ENCODE results near the gene ANO9. TPM values are rescaled to one million over a fixed set of nuclear protein-coding genes. Genes with fewer than 3 reads are reported as not detected.

ANO9 gene
- total and polyA plus RNA-seq, 2 donors (not counting 1 experiment from before 2014, with no cell fraction given), result not detected

DNA sequence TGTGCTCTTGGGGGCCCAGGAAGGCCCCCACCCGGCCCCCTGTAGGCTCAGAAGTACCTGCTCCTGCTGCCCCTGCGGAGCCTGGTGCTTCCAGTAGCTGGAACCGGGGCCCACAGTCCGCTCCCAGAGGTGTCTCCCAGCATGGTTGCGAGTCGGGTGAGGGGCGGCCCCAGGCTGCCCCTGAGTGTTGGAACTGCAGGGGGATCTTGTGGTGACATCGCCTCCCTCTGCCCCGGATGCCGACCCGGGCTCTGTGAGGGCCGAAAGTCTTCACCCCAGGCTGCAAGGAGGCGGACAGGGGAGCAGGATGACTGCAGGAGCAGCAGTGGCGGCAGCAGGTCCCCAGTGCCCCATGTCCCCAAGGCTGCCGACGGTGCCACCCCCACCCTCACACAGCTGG, 57.3 kb downstream of the ANO9 start:
- no peak for DNase-seq (ENCODE audit: low read depth in 2 of 2)
- H3K79me2 ChIP-seq (ENCODE audit: control insufficient read depth, insufficient read depth, low read length), result no peaks in the 10 kb centered on the region

DNA sequence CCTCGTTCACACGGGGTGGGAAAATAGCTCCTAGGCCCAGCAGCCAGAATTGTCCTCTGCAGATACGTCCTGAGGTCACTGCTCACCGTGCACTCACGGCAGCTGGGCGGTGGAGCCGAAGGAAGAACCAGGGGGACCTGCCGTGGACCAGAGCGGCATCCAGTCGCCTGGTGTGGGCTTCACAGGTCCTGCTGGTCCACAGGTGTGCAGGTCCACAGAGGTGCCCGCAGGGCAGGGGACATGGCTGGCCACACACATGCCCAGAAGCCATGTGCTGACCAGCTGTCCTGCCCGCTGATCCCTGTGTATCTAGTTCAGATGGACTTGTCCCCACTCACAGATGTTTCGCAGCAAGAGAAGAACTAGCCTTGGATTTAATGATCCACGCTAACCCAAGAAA, 58.4 kb downstream of the ANO9 start:
- H3K27me3 ChIP-seq (ENCODE audit: control insufficient read depth, insufficient read depth, low read length), result no peaks in the 10 kb centered on the region
- H3K79me2 ChIP-seq (ENCODE audit: control insufficient read depth, insufficient read depth, low read length), result no peaks in the 10 kb centered on the region
- no peaks in the 10 kb centered on the region for H4K20me1 ChIP-seq (ENCODE audit: control insufficient read depth, extremely low read depth, insufficient read depth, low read length)
- no peak for TF ChIP-seq EZH2 (IDR thresholded peaks at IDR 0.05; ENCODE audit: low read length, missing control alignments)
- TF ChIP-seq, protein P1, sequence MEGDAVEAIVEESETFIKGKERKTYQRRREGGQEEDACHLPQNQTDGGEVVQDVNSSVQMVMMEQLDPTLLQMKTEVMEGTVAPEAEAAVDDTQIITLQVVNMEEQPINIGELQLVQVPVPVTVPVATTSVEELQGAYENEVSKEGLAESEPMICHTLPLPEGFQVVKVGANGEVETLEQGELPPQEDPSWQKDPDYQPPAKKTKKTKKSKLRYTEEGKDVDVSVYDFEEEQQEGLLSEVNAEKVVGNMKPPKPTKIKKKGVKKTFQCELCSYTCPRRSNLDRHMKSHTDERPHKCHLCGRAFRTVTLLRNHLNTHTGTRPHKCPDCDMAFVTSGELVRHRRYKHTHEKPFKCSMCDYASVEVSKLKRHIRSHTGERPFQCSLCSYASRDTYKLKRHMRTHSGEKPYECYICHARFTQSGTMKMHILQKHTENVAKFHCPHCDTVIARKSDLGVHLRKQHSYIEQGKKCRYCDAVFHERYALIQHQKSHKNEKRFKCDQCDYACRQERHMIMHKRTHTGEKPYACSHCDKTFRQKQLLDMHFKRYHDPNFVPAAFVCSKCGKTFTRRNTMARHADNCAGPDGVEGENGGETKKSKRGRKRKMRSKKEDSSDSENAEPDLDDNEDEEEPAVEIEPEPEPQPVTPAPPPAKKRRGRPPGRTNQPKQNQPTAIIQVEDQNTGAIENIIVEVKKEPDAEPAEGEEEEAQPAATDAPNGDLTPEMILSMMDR (conservative IDR thresholded peaks at IDR 0.05 in 1 of 2, IDR thresholded peaks at IDR 0.05 in 1 of 2; ENCODE audit: low read depth in 1 of 2, low read length in 2 of 2), result no peak
- H3K9me3 ChIP-seq (ENCODE audit: control insufficient read depth, insufficient read depth, low read depth, low read length), result no peaks in the 10 kb centered on the region
- H3K4me2 ChIP-seq (ENCODE audit: extremely low read depth, insufficient read depth, low read length), result no peak overlapping the region
- no peak overlapping the region for H3K9ac ChIP-seq (ENCODE audit: insufficient read depth, low read length)
- H3K4me3 ChIP-seq (replicated peaks in 1 of 4; ENCODE audit: control extremely low read depth in 1 of 4, insufficient read depth in 1 of 4, low read depth in 3 of 4, low read length in 4 of 4), result no peak overlapping the region
- H2AFZ ChIP-seq (ENCODE audit: low read length), result no peak overlapping the region
- no peak for DNase-seq (ENCODE audit: low read depth in 2 of 2)
- no peaks in the 10 kb centered on the region for H3K36me3 ChIP-seq (ENCODE audit: control insufficient read depth, insufficient read depth, low read length)
- no peaks in the 10 kb centered on the region for H3K4me1 ChIP-seq (ENCODE audit: control insufficient read depth, extremely low read depth, insufficient read depth, low read length)
- no peak overlapping the region for H3K27ac ChIP-seq (ENCODE audit: insufficient read depth, low read length)

More for the DNA sequence above, 57.3 kb downstream of the ANO9 start:
- no peak overlapping the region for H3K4me2 ChIP-seq (ENCODE audit: extremely low read depth, insufficient read depth, low read length)
- H3K27me3 ChIP-seq (ENCODE audit: control insufficient read depth, insufficient read depth, low read length), result peaks cover 4% of the 10 kb centered on the region
- TF ChIP-seq, protein P1 (conservative IDR thresholded peaks at IDR 0.05 in 1 of 2, IDR thresholded peaks at IDR 0.05 in 1 of 2; ENCODE audit: low read depth in 1 of 2, low read length in 2 of 2), result no peak
- TF ChIP-seq EZH2 (IDR thresholded peaks at IDR 0.05; ENCODE audit: low read length, missing control alignments), result no peak
- H3K36me3 ChIP-seq (ENCODE audit: control insufficient read depth, insufficient read depth, low read length), result no peaks in the 10 kb centered on the region
- no peak overlapping the region for H3K4me3 ChIP-seq (replicated peaks in 1 of 4; ENCODE audit: control extremely low read depth in 1 of 4, insufficient read depth in 1 of 4, low read depth in 3 of 4, low read length in 4 of 4)
- H2AFZ ChIP-seq (ENCODE audit: low read length), result no peak overlapping the region
- H3K4me1 ChIP-seq (ENCODE audit: control insufficient read depth, extremely low read depth, insufficient read depth, low read length), result no peaks in the 10 kb centered on the region
- no peaks in the 10 kb centered on the region for H4K20me1 ChIP-seq (ENCODE audit: control insufficient read depth, extremely low read depth, insufficient read depth, low read length)
- H3K9me3 ChIP-seq (ENCODE audit: control insufficient read depth, insufficient read depth, low read depth, low read length), result no peaks in the 10 kb centered on the region
- H3K9ac ChIP-seq (ENCODE audit: insufficient read depth, low read length), result no peak overlapping the region
- H3K27ac ChIP-seq (ENCODE audit: insufficient read depth, low read length), result no peak overlapping the region

DNA sequence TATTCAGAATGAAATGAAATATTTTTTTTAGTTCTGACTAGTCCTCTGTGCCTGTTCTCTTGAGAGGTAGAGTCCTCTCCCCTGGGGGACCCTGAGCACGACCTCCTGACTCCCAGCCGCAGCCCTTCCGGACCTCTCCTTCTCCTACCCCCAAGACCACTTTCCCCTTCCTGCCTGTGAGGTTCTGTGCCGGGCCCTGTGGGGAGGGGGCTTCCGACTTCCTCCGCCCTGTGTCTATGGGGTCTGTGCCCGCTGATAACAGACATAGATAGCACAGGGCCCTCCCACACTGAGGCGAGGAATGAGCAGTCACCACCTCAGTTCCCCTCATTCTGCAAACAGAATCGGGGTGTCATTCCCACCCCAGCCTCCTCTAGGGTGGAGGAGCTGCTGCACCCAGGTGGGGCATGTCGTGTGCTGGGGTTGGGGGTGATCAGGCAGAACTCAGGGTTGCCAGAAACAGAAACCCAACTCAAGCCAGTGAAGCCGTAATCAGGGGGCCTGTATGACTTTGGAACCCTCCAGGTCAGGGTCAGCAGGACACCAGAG, 59.7 kb downstream of the ANO9 start:
- Histone ChIP-seq H3K79me2 (ENCODE audit: control insufficient read depth, insufficient read depth, low read length) (no peaks in the 10 kb centered on the region), H3K4me3 (replicated peaks in 1 of 4; ENCODE audit: control extremely low read depth in 1 of 4, insufficient read depth in 1 of 4, low read depth in 3 of 4, low read length in 4 of 4) (no peak overlapping the region), H3K27me3 (ENCODE audit: control insufficient read depth, insufficient read depth, low read length) (no peaks in the 10 kb centered on the region), H3K9ac (ENCODE audit: insufficient read depth, low read length) (no peak overlapping the region), H3K36me3 (ENCODE audit: control insufficient read depth, insufficient read depth, low read length) (no peaks in the 10 kb centered on the region), H4K20me1 (ENCODE audit: control insufficient read depth, extremely low read depth, insufficient read depth, low read length) (no peaks in the 10 kb centered on the region), H3K4me2 (ENCODE audit: extremely low read depth, insufficient read depth, low read length) (no peak overlapping the region), H3K9me3 (ENCODE audit: control insufficient read depth, insufficient read depth, low read depth, low read length) (no peaks in the 10 kb centered on the region), H3K4me1 (ENCODE audit: control insufficient read depth, extremely low read depth, insufficient read depth, low read length) (no peaks in the 10 kb centered on the region), H2AFZ (ENCODE audit: low read length) (no peak overlapping the region), H3K27ac (ENCODE audit: insufficient read depth, low read length) (no peak overlapping the region)
- TF ChIP-seq, protein P1 (conservative IDR thresholded peaks at IDR 0.05 in 1 of 2, IDR thresholded peaks at IDR 0.05 in 1 of 2; ENCODE audit: low read depth in 1 of 2, low read length in 2 of 2), result no peak
- DNase-seq (ENCODE audit: low read depth in 2 of 2), result no peak

All from fibroblast of lung (primary cell).